ENCODE data around the gene RBFOX2. TPM values are rescaled to one million over a fixed set of nuclear protein-coding genes. Genes with fewer than 3 reads are reported as not detected.

RBFOX2 gene
- total and polyA plus RNA-seq, 2 of the 13 experiments (the other 11 are each of a cell fraction or from before 2014, with no cell fraction given): 37.3 to 40.4 TPM

GRCh38 chr22:35864545-35865165 is 164.0 kb downstream of the RBFOX2 start:
- DNase-seq (ENCODE audit: low spot score) (no peak), ATAC-seq (no peak), FAIRE-seq (no peak)
- H3K27ac ChIP-seq (ENCODE audit: extremely low read length, insufficient read depth, low read length): no peak overlapping the region
- intact Hi-C loops (cut with micrococcal nuclease; ENCODE audit: unreplicated experiment) (no loop called here), in situ Hi-C loops (cut with HindIII; ENCODE audit: extremely low pct_ligation_motif_present, low pct_unique_long_range_greater_than_20kb) (no loop called here)
- ChIA-PET CTCF (ENCODE audit: low intra/inter-chr PET ratio, low total read pairs) (no interaction called here), POLR2A (no interaction called here)
- 0 out of 2 replicates have a peak overlapping the region, but pooled peaks have one; percentile 11 for H3K4me2 ChIP-seq (ENCODE audit: low read depth, low read length)
- peaks cover 13% of the 10 kb centered on the region for H3K4me1 ChIP-seq (ENCODE audit: insufficient read depth, low read length)
- H3K9me3 ChIP-seq (ENCODE audit: low read length): no peaks in the 10 kb centered on the region
- H2AFZ ChIP-seq (ENCODE audit: low read length): no peak overlapping the region
- H3K9ac ChIP-seq (ENCODE audit: insufficient read depth, low read depth, low read length): no peak overlapping the region
- no peaks in the 10 kb centered on the region for H3K27me3 ChIP-seq (ENCODE audit: control insufficient read depth in 1 of 2, insufficient read depth in 2 of 2, low read length in 2 of 2)
- no TSS peak for BruUV-seq (replicated peaks)
- peaks cover 10% of the 10 kb centered on the region for H3K79me2 ChIP-seq (ENCODE audit: insufficient read depth, low read length)
- H3K4me3 ChIP-seq (replicated peaks in 1 of 3; ENCODE audit: insufficient read depth in 1 of 3, low read depth in 2 of 3, low read length in 3 of 3): no peak overlapping the region
- H3K36me3 ChIP-seq (replicated peaks in 1 of 2; ENCODE audit: control insufficient read depth in 1 of 2, insufficient read depth in 2 of 2, low read length in 2 of 2): no peaks in the 10 kb centered on the region
- no peaks in the 10 kb centered on the region for H4K20me1 ChIP-seq (ENCODE audit: insufficient read depth, low read length)
- TF ChIP-seq NR2F6 (IDR thresholded peaks at IDR 0.05) (0 out of 2 replicates have a peak, but pooled peaks have one; percentile 31), NR2F6 (CRISPR knock-in tag; IDR thresholded peaks at IDR 0.05) (no peak), SSRP1 (CRISPR knock-in tag; IDR thresholded peaks at IDR 0.05) (no peak)

DNA sequence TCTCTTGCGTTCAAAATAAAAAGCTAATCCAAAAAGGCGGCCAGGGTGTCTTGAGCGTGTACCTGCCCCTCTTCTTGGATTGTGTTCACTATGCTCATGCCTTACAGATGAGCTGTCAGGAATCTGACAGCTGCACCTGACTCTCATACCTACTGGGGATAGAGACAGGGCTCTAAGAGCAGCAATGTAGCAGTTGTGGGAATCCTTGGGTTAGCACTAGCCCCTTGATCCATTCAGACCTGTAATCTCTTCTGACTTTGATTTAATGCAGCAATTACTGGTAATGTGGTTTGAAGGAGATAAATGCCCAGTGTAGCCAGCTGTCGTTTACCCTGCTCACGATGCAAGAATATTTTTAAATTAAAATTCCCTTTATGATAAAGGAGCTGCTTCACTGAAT is 165.2 kb downstream of the RBFOX2 start:
- Histone ChIP-seq H3K4me2 (ENCODE audit: low read depth, low read length) (no peak overlapping the region), H3K4me3 (replicated peaks in 1 of 3; ENCODE audit: insufficient read depth in 1 of 3, low read depth in 2 of 3, low read length in 3 of 3) (no peak overlapping the region), H3K4me1 (ENCODE audit: insufficient read depth, low read length) (peaks cover 13% of the 10 kb centered on the region), H4K20me1 (ENCODE audit: insufficient read depth, low read length) (no peaks in the 10 kb centered on the region), H2AFZ (ENCODE audit: low read length) (no peak overlapping the region), H3K27me3 (ENCODE audit: control insufficient read depth in 1 of 2, insufficient read depth in 2 of 2, low read length in 2 of 2) (no peaks in the 10 kb centered on the region), H3K9ac (ENCODE audit: insufficient read depth, low read depth, low read length) (no peak overlapping the region), H3K79me2 (ENCODE audit: insufficient read depth, low read length) (peaks cover 12% of the 10 kb centered on the region), H3K36me3 (replicated peaks in 1 of 2; ENCODE audit: control insufficient read depth in 1 of 2, insufficient read depth in 2 of 2, low read length in 2 of 2) (no peaks in the 10 kb centered on the region), H3K9me3 (ENCODE audit: low read length) (no peaks in the 10 kb centered on the region), H3K27ac (ENCODE audit: extremely low read length, insufficient read depth, low read length) (no peak overlapping the region)
- no peak for ATAC-seq
- TF ChIP-seq KLF6 (CRISPR knock-in tag; IDR thresholded peaks at IDR 0.05) (no peak), ZNF605 (CRISPR knock-in tag; IDR thresholded peaks at IDR 0.05) (no peak), PCBP2 (optimal IDR thresholded peaks at IDR 0.05; ENCODE audit: low read depth, low read length, poor library complexity, severe bottlenecking) (no peak), RAD21 (CRISPR knock-in tag; IDR thresholded peaks at IDR 0.05) (no peak), ZNF124 (CRISPR knock-in tag; IDR thresholded peaks at IDR 0.05) (no peak), JUNB (CRISPR knock-in tag; IDR thresholded peaks at IDR 0.05; ENCODE audit: borderline replicate concordance) (no peak), KLF15 (CRISPR knock-in tag; IDR thresholded peaks at IDR 0.05; ENCODE audit: borderline replicate concordance) (no peak), SYNCRIP (IDR thresholded peaks at IDR 0.05; ENCODE audit: insufficient read depth, low read depth, low read length) (no peak), ZKSCAN1 (IDR thresholded peaks at IDR 0.05; ENCODE audit: low read length) (no peak), RARA (CRISPR knock-in tag; IDR thresholded peaks at IDR 0.05) (no peak), MXD4 (CRISPR knock-in tag; IDR thresholded peaks at IDR 0.05) (no peak)
- TF ChIP-seq, protein P1, sequence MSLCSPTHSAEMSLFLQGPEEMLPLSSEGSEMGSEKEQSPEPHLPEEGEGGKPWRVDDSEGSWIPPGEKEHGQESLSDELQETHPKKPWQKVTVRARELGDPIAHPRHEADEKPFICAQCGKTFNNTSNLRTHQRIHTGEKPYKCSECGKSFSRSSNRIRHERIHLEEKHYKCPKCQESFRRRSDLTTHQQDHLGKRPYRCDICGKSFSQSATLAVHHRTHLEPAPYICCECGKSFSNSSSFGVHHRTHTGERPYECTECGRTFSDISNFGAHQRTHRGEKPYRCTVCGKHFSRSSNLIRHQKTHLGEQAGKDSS (CRISPR knock-in tag; IDR thresholded peaks at IDR 0.05; ENCODE audit: borderline replicate concordance, low read depth): no peak
- TF ChIP-seq, protein P2, sequence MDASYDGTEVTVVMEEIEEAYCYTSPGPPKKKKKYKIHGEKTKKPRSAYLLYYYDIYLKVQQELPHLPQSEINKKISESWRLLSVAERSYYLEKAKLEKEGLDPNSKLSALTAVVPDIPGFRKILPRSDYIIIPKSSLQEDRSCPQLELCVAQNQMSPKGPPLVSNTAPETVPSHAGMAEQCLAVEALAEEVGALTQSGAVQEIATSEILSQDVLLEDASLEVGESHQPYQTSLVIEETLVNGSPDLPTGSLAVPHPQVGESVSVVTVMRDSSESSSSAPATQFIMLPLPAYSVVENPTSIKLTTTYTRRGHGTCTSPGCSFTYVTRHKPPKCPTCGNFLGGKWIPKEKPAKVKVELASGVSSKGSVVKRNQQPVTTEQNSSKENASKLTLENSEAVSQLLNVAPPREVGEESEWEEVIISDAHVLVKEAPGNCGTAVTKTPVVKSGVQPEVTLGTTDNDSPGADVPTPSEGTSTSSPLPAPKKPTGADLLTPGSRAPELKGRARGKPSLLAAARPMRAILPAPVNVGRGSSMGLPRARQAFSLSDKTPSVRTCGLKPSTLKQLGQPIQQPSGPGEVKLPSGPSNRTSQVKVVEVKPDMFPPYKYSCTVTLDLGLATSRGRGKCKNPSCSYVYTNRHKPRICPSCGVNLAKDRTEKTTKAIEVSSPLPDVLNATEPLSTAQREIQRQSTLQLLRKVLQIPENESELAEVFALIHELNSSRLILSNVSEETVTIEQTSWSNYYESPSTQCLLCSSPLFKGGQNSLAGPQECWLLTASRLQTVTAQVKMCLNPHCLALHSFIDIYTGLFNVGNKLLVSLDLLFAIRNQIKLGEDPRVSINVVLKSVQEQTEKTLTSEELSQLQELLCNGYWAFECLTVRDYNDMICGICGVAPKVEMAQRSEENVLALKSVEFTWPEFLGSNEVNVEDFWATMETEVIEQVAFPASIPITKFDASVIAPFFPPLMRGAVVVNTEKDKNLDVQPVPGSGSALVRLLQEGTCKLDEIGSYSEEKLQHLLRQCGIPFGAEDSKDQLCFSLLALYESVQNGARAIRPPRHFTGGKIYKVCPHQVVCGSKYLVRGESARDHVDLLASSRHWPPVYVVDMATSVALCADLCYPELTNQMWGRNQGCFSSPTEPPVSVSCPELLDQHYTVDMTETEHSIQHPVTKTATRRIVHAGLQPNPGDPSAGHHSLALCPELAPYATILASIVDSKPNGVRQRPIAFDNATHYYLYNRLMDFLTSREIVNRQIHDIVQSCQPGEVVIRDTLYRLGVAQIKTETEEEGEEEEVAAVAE (CRISPR knock-in tag; IDR thresholded peaks at IDR 0.05; ENCODE audit: borderline replicate concordance): no peak
- intact Hi-C loops (cut with micrococcal nuclease; ENCODE audit: unreplicated experiment): no loop called here
- POLR2A ChIA-PET: no interaction called here
- CTCF ChIA-PET (ENCODE audit: low intra/inter-chr PET ratio, low total read pairs): no interaction called here
- in situ Hi-C loops (cut with HindIII; ENCODE audit: extremely low pct_ligation_motif_present, low pct_unique_long_range_greater_than_20kb): no loop called here
- no TSS peak for BruUV-seq (replicated peaks)
- FAIRE-seq: no peak
- WGBS (ENCODE audit: low lambda C conversion rate): 93% methylated on average over 5 of the region's 5 CpGs
- DNase-seq (ENCODE audit: low spot score): no peak
